Activated T-cell treated with anti-CD3 and anti-CD28 coated beads for 48 hours (primary cell): ENCODE results near the gene NUMA1.

ENCODE experiments used
- DNase-seq: peaks from one replicate; pipeline ENCODE4 v3.0.0-alpha.2; 2020; ENCODE audit warnings: low read depth

The NUMA1 gene

GRCh38 chr11:72067676-72068075 is 12.7 kb downstream of the NUMA1 start:
- no peak for DNase-seq

DNA sequence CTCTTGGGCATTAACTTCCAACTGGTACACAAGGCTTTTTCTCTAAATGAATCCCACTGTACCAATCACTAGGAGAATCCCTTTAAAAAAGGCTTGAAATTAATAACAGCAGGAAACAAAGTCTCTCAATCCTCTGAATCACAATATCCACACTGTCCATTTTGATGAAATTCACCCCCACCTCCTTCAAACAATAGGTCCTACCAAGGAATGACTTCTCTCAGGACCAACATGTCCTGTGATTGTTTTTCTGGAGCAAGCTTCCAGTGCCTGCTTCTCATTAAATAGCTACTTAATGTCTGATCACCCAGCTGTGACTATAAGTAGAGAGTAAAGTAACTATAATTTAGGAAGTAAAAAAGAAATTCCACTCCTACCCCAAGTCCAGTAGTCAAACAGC is 13.1 kb downstream of the NUMA1 start:
- DNase-seq = no peak

DNA sequence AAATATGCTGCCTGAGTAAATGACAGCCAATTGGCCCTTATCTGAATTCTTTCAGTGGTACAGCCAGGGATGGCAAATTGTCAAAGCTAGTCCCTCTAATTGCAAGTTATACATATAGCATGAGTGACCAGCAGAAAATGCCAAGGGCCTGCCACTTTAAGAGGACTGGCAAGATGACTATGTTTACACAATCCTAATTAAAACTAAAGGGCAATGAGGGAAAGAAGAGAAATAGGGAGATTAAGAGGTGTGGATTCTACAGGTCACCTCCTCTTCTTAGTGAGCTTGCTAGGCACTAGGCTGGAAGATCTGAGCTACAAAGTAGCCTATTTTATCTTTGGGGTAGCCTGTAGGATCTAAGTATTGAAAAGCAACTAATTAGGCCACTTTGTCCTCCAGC is 13.5 kb downstream of the NUMA1 start:
- DNase-seq = no peak

DNA sequence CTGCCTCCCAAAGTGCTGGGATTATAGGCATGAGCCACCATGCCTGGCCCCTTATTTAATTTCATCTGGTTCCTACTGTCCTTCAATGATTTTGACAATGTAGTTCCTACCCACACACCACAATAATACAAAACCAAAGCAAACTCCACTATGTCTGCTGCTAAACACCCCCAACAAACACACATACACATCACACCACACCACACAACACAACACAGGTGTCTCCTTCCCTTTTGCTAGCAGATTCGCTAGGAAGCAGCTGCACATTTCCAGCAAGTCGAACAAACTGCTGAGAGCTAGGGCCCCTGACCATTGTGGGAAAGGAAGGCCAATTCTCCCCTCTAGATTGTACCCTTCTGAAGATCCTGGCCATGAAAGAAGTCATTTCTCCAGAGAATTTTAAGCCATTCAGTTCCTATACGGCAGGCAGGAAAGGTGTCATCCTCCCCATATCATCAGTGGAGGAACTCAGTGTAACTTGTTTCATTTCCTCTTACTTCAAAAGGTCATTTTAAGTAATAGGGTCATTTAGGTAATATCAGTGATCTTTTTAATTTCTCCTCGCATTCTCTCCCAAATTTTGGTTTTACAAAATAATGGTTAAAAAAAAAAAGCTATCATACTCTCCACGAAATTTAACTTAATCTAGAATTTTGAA is 18.5 kb downstream of the NUMA1 start:
- DNase-seq = no peak

DNA sequence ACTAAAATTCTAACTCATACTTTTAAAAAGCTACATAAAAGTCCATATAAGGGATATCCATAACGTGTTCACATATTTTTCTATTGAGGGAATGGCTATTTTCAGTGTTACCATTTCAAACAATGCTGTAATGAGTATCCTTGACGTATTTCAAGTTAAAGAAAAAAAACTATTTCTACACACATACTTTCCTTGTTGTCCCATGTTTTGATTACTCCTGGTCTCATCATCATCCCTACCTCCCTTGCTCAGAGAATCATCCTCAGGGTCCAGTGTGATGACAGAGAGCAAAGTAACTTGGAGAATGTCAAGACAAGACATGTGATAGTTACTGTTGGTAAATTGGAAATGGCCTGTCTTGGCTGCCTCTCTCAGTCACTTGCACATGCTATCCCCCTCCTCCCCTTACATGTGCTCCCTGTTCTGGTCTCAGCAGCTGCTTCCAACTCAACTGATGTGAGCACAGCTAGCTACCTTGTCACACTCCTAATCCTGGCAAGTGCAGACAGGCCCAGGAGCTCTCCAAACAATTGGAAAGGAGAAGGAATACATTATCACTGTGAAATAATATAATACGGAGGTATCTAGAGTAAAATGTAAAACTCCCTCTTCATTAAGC is 21.8 kb downstream of the NUMA1 start:
- DNase-seq = no peak

- no peak for DNase-seq
These were observed 31.4 kb downstream of the NUMA1 start for GRCh38 chr11:72048766-72049460.

- DNase-seq = no peak
These were observed 34.5 kb downstream of the NUMA1 start for GRCh38 chr11:72045849-72046248.

GRCh38 chr11:72042064-72042745 is 38.1 kb downstream of the NUMA1 start:
- no peak for DNase-seq

- DNase-seq = peak; percentile 15
These were observed 38.8 kb downstream of the NUMA1 start for GRCh38 chr11:72041364-72042063.

DNA sequence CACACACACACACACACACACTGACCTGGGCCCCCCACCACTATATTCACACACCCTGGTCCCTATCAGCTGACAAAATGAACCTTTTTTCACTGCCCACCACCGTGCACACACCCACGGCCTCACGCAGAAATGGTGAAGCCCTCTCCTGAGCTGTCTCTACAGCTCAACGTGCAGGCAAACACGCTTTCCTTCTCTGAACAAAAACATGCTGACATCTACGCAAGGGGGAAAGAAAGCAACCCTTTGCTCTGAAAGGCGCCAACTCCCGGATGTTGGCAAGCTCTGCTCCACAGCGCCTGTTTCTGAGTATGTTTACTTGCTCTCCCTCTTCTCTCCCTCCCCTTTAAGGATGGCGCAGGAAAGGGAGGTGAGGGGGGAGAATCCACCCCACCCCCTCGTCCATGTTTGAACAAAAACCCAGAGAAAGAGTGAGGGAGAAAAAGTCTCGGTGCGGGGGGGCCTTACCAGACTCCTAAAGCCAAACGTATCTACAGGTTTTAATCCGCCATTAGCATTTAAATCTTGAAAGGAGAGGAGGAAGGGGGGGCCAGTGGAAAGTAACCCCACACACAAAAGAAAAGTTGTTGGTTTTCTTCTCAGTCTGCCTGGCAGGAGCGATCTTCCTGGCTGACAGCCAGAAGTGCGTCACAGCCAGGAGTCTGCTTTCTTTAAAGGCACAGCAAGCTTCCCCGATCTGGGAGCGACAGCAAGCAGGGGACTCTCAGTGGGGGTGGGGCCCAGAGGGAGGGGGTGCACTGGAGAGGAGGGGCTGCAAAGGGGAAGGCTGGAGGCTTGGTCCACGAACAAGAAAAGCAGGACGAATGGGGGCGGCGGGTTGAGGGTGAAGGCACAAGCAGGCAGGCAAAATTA is 39.6 kb downstream of the NUMA1 start:
- peak; percentile 60 for DNase-seq

DNA sequence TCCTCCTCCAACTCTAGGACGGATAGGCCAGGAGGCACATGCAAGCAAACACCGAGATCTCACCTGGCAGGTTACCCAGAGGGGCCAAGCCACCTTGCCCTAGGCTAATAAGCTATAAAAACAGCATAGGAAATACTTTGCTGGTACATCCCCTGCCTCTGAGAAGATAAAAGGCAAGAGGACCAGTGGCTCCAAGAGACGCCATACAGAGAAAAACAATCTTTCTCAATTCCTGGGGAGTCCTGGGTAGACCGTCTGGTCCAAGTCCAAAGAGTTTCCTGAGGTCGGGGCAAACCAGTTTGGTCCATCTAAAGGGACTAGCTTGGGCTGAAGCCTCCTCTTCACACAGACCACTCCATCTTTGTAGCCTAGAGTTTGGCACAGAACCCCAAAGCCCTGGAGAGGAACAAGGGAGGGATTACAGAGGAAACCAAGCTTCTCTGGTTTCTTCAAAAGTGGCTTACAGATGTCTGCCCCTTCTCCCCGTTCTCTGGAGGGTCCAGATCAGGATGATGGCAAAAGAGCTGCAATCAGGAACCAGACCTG is 40.4 kb downstream of the NUMA1 start:
- DNase-seq = no peak

DNA sequence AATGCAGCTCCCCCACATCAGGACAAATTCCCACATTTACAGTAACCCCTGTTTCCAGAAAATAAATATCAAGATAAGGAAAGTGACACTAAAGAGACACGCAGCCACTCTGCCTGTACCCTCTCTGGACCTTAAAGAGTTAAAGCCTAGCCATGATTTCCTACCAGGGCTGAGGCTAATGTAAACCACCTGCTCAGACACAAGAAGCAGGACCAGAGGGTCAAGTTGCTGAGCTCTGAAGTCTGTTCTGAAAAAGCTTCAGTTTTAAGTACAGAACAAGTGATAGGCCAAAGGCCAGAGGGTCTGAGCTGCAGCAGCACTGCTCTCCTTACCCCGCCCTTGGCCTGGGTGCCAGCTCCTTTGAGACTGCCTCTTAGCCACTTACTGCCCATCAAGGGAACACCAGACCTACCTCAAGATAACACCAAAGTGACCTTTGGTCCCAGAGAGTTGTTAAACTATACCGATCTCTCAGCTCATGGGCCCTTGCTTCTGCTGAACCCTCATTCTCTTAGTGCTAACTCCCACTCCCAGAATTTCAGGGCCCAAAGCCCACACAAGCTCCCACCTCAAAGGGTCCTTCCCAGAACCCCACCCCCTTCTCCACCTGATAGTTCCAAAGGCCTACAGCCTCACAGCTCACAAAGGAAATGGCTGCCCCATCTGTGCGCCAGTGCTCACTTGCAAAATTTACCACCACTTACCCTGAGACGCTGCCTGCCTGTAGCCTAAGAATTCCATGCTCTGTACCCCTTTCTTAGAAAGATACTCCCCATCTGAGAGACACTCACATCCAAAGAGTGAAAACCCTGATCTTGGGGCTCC is 41.1 kb downstream of the NUMA1 start:
- DNase-seq = no peak

GRCh38 chr11:72038491-72038890 is 41.9 kb downstream of the NUMA1 start:
- DNase-seq = no peak

DNA sequence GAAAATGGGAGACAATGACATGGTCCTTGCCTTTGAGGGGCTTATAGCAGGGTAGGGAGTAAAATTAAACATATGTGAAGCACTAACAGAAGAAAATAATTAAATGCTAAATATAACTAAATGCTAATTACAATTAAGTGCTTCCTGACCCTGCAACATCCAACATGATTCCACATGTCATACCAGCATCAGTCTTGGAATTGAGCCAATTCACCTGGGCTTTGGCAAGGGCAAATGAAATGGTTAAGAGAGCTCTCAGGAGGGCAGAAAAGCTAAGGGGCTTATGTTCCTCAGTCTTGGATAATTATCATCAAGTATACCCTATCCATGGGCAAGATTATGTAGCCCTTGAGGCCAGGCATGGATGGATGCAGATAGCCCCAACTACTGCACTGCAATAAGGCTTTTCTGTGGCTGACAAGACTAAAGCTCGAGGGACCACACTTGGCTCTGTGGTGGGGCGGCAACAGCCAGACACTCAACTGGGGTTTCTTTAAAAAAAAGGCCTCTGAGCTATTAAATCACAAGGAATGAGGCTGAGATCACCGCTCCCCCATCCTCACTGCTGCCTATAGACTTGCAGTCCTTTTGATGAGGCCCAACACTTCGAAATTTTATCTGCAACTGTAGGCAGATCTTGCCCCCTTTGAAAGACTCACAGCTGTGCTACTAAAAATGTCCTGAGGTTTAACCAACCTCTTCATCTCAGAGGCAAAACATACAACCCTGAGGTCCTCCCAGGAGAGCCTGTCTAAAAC is 42.6 kb downstream of the NUMA1 start:
- no peak for DNase-seq

GRCh38 chr11:72036687-72037086 is 43.7 kb downstream of the NUMA1 start:
- DNase-seq = no peak

DNA sequence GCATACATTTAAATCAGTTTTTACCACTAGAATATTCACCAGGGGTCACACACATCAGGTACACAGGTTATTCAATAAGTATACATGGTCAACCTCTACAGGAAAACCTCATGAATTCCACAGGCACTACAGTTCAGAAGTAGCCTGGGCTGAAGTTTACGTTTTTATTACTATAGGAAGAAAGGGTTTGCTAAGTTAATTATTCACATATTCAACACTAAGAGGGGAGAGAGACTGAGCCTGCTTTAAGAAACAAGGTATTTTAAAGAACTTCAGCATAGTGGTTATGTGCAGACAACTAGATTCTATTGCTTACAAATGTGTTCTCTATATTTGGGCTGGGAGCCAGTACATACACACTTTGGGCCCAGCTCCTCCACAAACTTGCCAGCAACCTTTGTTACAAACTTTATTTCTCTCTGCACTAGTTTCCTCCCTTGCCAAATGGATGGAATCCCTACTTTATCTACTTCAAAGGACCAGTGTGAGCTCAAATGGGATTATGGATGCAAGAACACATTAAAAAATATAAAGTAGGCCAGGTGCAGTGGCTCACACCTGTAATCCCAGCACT is 49.8 kb downstream of the NUMA1 start:
- DNase-seq = no peak

GRCh38 chr11:72026090-72026489 is 54.3 kb downstream of the NUMA1 start:
- DNase-seq = no peak

- DNase-seq = no peak
These were observed 56.1 kb downstream of the NUMA1 start for GRCh38 chr11:72024069-72024754.
